Tongue (tissue), 2 donors: Measurements from ENCODE around the gene TSPOAP1. TPM values are rescaled to one million over a fixed set of nuclear protein-coding genes. Genes with fewer than 3 reads are reported as not detected.

Experiments
- DNase-seq: peaks from one replicate; pipeline ENCODE4 v3.0.0-alpha.2; 2015
- total RNA-seq: library from RNA; depleted of rRNA; stranded (reverse); fragments of >200 nt; gene quantifications from one replicate; pipeline ENCODE4 v1.2.3, GENCODE V29; 2014

The TSPOAP1 gene
- total RNA-seq, 1 donor from 2014 or later: 5.6 TPM

DNA sequence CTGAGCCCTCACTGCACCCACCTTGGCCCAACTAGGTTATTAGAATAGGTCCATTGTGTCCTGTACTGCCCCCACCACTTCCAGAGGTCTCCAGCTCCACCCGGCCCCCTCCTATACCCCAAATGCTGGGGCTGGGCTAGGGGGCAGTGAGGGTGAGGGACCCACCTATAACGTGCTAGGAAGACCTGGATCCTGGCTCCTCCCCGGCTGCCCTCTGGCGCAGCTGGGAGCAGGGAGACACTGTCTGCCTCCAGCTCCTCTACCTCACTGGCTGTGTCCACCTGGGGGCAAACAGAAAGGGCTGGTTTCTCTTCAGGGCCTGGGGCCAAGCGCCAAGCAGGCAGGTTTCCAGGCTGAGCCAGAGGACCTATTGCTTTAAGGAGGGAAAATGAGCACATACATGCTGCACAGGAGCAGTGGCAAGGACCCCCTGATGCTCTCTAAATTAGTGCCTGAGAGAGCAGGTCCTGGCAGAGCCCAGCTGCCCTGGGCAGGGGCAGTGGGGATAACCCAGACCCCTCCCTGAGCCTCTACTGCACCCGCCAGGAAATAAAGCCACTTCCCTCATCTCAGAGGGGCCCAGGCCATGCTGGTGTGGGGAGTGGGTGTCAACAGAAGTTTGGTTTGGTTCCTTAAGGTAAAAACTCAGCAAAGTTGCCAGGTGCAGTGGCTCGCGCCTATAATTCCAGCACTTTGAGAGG is 12.2 kb downstream of the TSPOAP1 start:
- DNase-seq: no peak

DNA sequence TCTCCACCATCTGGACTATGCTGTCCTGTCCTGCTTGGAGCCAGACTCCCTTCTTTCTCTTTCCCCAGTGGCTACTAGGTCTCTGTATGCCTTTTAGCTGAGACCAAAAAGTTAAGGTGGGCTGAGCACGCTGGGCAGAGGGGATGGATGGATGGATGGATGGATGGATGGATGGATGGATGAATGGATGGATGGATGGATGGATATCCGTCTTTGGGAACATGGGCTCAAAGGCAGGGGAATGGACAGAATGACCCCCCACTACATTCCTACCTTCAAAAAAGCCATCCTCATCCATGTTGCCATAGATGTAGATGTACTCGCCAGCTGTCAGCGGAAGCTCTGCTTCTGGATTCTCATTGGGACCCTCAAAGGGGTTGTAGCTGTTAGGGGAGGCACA is 12.8 kb downstream of the TSPOAP1 start:
- no peak for DNase-seq

DNA sequence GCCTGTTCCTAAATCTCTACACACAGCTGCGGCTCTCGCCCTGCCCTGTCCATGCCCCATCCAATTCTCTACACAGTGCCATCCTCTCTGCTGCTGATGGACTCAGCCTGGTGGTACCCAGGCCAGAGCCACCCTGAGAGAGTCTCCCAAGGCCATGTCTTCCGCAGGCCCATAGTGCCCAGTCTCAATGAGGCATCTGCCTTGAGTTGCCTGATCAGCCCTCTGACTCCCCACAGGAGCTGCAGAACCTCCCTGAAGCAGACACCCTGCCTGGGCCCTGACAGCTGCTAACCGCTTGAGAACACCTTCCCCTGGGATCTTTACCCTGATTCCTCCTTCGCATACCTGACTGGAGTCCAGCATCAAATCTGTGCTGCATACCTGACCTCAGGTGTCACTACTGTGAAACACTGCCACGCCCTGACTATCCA is 13.3 kb downstream of the TSPOAP1 start:
- DNase-seq: no peak

DNA sequence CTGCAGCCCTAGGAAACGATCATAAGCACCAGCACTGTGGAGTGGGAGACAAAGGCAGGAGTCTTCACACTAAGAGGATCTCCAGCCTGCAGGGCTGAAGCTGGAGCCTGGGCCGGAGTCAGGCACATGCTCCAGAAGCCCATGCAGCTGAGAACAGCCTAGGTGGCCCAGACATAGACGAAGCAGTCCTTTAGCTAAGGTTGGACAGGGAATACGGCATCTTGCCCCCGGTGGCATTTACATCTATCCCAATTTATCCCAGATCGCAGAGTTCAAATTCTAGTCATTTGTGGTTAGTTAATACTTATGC is 13.9 kb downstream of the TSPOAP1 start:
- DNase-seq: no peak

DNA sequence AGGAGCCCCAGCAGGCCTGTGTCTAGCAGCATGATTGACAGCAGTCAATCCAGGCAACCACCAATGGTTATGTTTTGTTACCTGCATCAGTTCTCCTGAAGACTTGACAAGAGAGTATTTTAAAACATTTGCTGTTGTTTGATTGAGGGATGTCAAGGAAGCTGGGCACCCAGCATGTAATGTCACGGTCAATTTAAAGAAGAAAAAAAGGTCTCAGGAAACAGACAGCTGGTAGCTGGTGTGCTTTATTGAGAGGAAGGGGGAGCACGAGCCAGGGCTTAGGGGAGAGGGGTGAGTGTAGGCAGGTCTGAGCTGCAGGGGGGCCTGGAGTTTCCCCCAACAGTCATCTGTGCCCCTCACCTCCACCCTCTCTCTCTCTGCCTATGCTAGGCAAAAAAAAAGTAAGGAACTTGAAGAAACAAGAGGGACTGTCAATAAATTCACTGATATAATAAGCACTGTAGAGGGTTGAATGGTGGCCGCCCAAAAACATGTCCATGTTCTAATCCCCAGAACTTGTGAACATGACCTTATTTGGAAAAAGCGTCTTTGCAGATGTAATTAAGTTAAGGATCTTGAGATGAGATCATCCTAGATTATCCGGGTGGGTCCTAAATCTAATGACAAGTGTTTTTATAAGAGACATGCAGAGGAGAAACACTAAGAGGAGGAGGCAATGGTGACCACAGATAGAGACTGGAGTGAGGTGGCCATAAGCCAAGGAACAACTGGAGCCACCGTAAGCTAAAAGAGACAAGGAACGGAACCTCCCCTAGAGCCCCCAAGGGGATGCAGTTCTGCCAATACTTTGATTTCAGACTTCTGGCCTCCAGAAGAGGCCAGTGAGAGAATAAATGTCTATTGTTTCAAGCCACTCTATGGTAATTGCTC is 14.5 kb downstream of the TSPOAP1 start:
- no peak for DNase-seq

DNA sequence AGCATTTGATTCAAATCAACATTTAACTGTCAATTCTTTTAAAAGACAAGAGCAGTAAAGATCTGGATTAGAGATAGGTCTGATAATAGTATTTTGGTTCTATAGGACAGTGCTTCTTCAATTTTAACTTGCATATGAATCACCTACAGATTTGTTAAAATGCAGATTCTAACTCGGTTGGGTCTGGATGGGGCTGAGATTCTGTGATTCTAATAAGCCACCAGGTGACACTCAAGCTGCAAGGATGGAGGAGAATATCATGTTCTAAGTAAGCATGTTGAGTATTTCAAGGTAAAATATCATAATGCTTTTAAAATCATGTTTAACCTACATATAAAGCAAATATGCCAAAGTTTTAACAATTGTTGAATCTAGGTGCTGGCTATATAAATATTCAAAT is 15.8 kb downstream of the TSPOAP1 start:
- DNase-seq: no peak

DNA sequence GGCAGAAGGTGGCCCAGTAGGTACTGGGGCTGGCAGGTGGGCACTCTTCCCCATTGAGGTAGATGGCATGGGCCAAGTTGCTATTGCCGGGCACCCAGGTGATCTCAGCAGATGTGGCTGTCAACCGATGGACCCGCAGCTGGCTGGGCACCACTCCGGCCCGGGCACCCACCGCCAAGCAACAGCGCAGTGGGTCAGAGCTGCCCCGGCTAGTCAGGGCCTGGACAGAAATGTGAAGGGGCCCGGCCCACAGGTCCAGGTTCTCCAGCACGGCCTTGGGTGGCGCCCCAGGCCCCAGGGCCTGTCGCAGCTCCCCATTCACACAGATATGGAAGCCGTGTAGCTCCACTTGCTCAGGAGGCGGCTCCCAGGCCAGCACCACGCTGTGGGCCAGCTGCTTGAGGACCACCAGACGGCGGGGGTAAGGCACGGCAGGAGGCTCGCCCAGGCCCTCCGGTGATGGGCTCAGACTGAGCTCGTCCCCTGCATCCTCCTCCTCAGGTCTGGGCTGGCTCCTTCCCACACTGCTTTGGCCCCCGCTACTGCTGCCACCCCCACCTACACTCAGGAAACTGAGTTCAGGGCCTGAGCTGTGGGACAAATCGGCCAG is 16.5 kb downstream of the TSPOAP1 start:
- no peak for DNase-seq

DNA sequence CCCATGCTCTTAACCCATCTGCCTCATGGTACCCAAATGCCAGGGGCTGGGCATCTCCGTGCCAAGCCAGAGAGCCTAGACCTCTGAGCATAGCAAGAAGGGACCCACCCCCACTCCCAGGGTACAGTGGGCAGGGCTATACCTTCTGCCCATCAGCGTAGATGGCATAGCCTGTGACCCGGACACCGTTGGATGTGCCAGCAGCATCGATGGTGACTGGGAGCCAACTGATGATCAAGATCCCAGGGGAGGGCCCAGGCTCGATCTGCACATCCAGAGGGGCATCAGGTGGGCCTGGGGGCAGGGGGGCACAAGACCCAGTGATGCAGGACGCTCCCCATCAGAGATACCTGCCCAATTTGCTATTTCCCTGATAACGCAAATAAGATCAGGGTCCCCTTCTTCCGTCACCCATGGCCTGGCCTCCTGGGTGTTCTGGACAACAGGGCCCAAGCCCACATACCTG is 17.1 kb downstream of the TSPOAP1 start:
- DNase-seq: no peak

DNA sequence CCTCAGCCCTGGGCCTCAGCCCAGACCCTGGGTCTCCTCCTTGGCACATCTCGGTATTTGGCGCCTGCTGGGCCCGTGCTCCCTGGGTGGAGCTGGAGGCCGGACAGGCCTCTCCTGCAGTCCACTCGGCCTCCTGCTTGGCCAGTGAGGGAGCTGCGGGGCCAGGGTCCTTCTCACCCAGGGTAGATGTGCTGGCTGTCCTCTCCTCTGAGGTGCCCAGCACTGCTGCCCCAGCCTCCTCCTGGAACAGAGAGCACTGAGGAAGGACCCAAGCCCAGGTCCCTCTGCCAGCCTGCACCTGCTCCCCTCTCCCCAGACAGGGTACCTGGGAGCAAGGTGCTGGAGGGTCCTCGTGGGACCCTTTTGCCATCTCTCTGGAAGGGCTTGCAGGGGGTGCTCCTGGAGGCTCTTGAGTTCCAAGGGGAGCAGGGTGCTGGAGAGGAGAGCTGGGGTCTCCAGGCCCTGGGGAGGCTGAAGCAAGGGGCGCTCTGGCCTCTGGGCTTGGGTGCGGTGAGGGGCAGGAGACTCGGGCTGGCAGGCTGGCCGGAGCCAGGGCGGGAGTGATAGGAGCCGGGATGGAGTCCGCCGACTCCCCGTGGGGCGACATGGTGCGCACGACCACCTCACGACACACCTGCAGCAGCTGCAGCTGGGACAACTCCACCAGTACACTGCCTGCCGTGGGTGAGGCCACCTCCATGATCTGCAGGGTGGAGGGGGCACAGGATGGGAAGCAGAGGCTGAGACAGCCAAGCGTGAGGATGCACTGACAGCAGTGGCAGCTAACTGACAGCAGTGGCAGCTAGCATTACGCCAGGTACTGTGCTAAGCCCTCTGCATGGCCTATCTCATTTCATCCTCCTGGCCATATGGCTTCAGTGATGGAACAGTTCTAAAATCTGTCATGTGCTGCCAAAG is 17.8 kb downstream of the TSPOAP1 start:
- DNase-seq: no peak

DNA sequence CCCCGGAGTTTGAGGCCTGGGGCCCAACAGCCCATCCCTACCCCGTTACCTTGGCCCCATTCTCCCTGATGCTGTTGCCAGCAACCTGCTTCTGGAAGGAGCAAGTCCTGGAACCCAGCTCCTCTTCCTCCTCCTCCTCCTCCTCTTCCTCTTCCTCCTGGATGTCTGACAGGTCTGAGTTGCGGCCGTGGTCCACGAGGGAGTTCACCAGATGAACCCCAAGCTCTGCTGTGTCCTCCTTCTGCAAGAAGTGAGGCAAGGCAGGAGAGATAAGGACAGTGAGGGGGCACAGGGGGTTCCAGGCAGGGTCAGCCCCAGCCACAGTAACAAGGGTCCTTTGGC is 18.7 kb downstream of the TSPOAP1 start:
- DNase-seq: no peak

DNA sequence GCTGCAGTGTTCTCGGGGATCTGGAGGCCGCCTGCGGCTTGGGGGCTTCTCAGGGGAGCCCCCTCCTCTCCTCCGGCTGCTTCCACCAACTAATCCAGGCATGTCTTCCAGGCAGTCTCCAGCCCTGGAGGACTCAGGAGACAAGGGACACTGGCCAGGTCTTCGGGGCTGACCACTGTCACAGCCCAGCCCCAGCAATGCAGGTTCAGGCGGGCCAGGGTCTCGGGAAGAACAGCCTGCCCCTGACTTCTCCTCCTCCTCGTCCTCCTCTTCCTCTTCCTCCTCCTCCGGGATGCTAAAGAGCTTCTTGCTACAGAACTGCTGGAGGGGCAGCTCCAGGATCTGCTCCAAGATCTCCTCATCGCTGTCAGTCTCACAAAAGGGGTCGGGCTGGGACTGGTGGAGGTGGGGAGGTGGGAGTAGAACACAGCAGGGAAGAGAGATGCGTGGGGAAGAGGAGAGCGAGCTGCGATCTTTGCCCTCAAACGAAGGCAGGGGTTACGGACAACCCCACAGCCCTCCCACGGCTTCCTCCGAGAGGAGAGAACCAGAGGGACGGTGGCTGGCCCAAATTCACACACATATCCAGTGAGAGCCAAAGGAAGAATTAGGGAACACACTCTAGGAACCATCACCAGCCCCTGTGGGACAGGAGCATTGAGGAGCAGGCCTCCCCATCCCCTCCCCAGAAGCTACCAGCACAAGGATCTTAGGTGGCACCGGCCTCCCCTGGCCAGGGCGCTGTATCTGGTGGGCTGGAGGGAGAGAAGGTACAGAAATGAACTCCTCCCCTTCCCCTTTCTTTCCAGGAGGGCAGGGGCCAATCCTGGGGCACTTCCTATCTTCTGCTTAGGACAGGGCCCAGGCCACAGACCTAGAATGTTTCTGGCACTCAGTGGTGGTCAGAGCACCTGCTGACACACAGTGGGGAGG is 19.3 kb downstream of the TSPOAP1 start:
- DNase-seq: no peak

DNA sequence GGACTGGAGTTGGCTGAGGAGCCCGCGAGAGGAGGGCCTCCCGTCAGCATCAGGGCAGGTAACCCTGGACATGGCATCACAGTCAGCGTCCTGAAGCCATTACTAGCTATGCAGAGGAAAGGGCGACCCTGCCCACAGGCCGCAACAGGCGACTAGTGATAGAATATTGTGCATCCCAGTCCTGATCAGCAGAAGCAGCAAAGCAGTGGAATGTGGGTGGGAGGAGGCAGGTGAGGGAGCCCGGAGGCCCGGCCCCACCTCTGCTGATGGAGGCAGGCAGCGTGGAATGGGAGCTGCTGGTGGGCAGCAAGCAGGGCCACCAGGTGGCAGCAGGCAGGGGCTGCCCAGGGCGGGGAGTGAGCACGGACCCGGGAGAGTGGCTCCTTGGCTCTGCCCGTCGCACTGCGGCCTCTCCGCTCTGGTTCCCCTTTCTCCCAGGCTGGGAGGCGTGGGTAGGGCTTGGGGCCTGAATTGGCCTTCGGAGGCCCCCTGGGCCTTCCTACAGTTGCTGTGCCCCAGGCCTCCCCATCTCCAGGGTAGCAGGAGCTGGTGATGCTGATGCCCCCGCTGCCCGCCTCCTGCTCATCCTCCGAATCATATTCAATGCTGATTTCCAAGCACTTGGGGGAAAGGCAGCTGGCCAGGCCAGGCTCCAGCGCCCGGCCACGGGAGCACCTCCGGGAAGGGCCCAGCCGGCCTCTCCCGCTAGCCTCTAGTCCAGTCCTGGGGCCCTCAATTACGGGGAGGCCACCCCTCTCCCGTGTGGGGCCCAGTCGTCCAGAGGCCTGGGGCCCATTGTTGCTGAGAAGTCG is 20.2 kb downstream of the TSPOAP1 start:
- no peak for DNase-seq

DNA sequence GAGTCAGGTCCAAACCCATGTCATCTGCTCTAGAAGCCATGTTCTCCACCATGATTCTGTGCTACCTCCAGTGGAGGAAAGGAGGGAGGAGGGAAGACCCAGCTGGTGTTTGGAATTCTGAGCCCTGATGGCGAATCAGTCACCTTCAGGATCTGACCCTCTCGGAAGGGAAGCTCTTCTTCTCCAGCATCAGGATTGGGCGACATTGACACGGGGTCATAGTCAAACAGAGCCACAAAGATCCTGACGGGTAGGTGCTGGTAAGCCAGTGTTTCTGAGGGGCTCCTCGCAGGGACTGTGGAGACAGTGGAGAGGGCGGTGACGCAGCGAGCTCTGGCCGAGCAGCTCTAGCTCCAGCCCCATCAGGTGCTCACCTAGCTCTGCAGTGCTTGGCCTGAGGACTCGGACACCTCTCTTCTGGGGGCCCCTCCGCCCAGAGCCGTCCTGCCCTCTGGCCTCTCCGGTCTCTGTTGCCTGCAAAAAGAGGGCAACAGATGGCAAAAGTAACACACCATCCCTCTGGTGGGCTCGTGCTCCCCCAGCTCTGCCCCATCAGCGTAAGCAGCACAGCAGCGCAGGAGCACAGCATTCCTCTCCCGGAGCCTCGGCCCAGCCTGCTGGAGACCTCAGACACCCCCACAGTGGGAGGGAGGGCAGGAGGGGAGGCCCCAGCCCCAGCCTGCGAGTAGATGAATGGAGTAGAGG is 21.0 kb downstream of the TSPOAP1 start:
- no peak for DNase-seq

DNA sequence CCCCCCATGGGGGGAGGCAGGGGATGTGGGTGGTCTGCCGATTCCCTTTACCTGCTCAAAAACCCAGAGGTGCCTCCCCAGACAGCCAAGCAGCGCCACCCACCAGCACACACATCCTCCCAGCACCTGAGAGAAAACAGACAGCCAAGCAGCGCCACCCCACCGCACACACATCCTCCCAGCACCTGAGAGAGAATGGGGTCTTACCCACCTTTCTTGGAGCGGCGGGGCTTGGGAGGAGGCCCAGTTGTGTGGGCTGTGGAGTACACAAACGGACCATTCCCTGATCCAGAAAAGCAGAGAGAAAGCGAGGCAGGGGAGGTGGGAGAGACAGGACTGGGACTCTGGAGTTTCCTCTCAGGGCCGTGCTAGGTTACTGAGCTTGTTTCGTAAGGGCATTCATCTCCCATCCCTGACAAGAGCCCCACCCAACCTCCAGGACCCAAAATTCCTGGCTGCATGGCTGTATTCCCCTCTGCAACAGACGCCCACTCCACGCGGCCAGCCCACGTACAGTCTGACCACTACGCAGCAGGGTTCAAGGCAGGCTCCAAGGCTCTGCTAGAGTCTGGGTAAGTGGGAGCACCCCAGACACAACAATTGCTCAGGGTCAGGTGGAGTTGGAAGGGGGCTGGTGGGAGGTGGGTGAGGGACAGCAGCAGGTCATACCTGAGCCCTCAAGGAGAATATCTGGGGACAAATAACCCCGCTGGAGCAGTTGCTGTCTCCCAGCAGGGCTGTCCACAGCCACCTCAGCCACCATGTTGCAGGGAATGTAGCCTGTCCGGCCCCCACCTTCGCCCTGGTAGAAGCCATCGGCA is 22.3 kb downstream of the TSPOAP1 start:
- DNase-seq: no peak

DNA sequence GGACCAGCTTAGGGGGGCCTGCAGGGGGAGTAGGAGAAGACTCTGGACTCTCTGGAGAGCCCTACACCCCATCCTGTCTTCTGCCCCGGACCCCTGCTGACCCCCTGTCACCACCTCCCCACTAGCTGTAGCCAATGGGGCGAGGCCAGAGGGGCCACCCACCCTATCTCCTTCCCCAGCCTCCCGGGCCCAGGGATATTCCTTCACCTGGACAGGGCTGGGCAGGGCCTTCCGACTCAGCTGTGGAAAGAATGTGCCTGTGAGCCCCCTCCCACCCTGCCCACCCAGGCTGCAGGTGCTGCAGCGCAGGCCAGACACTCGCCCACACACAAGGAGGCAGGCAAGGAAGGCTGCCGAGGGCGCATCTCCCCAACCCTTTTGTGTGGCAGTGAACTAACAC is 23.0 kb downstream of the TSPOAP1 start:
- DNase-seq: no peak

DNA sequence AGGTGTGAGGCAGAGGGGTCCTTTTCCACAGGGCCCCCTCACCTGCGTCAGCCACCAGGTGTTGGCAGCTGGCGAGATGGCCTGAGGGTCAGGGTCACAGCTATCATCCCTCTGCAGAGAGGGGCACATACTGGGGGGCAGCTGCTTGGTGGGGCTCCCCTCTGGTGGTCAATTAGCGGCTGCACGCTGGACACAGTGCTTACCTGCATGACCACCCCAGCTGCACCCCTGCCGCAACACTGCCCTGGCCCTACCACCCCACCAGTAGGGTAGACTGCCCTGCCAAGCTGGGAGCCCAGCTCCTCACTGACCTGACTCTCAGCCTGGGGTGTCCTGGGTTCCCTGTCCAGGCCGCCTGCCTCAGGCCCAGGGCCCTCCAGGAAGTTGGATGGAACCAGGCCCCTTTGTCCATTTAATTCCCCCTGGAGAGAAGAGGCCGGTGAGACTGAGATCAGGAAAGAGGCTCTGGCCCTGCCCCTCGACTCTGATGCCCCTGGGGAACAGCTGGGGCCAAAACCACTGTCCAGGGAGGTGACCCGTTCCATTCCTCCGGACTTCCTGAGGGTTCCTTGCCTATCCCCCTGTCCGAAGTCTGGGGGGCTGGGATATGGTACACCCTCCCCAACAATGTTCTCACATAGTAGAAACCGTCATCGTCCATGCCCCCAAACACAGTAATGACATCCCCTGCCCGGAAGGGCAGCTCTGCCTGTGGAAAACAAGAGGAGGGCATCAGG is 23.7 kb downstream of the TSPOAP1 start:
- no peak for DNase-seq

DNA sequence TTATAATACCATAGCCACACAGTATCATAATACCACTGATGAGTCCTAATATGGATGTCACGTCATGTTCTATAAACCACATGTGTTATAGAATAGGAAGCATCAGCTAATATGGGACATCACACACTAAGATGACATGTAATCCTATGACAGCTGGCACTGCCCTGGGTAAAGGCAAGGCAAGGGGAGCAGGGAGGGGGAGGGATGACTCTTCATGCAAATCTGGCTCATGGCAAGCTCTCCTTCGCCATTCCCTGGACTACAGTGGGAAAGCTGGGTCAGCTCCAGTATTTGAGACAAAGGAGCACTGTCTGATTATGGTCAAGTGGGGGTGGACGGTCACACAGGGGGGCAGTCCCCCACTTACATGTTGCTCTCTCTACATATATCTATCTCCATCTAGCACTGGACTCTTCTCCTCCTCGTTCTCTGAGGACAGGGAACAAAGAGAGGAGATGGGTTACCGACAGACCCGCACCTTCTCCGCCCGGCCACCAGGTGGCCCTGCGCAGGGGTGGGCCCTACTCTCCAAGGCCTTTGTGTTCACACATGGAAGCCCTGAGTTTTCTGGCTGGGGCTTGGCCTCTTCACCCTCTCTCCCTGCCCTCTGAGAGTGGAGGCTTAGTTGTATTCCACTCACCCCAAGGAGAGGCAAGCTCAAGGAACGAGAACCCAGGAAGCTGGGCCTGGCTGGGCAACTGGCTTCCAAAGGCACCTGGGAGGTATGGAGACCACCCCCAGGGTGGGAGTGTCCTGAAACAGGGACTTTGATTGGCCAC is 24.4 kb downstream of the TSPOAP1 start:
- peak; percentile 55 for DNase-seq
